ENCODE data around the gene IFT20. TPM values are rescaled to one million over a fixed set of nuclear protein-coding genes. Genes with fewer than 3 reads are reported as not detected.

IFT20 gene
- total and polyA plus RNA-seq, 10 of the 15 experiments (the other 5 are each of a cell fraction or from before 2014, with no cell fraction given): 9.4 to 38.2 (median 19.1) TPM

DNA sequence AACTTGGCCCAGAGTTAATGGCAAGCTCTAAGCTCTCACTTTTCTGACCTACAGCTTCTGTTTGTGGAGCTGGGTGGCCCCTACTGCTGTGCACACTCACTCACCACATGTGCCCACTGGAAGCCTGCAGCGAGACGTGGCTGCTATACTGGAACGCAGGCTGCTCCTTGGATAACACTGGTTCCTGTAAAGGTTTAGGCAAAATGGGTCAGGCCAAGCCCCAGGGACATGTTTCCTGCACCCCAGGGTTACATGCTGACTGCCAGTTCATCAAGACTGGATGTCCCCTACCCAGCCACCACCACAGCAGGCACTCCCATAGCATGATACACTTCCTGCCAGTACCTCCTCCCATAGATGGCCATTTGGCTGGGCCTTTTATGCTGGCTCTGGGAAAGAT lies 13.7 kb upstream of the IFT20 start:
- ATAC-seq (no peak), DNase-seq (ENCODE audit: low read depth, low spot score) (no peak), FAIRE-seq (no peak)
- Histone ChIP-seq H3K9ac (ENCODE audit: control insufficient read depth, insufficient read depth, low read length) (no peak overlapping the region), H2AFZ (ENCODE audit: control insufficient read depth, low read depth, low read length) (no peak overlapping the region), H3K9me3 (replicated peaks; ENCODE audit: control insufficient read depth, insufficient read depth, low read length) (no peaks in the 10 kb centered on the region), H3K27ac (ENCODE audit: control insufficient read depth, insufficient read depth) (no peak overlapping the region), H4K20me1 (ENCODE audit: control insufficient read depth, insufficient read depth) (no peaks in the 10 kb centered on the region), H3K4me2 (ENCODE audit: control insufficient read depth, insufficient read depth) (no peak overlapping the region), H3K36me3 (ENCODE audit: control insufficient read depth in 2 of 2, insufficient read depth in 2 of 2, low read length in 1 of 2) (peaks cover 21 to 24% of the 10 kb centered on the region in 2 experiments), H3K4me3 (no peak overlapping the region), H3K27me3 (replicated peaks in 1 of 2; ENCODE audit: control insufficient read depth in 2 of 2, insufficient read depth in 2 of 2, low read length in 1 of 2) (no peaks in the 10 kb centered on the region), H3K79me2 (ENCODE audit: control insufficient read depth, insufficient read depth, low read length) (no peaks in the 10 kb centered on the region), H3K4me1 (ENCODE audit: control insufficient read depth, insufficient read depth, low read length) (no peaks in the 10 kb centered on the region)
- intact Hi-C loops (cut with micrococcal nuclease; ENCODE audit: unreplicated experiment): no loop called here
- ChIA-PET POLR2A (interaction anchor here (1.0 kb wide), 1 partner anchor 14 kb away, joined by 3 read pairs; the partner anchor contains the start of genes IFT20 and TNFAIP1), CTCF (interaction anchor here (1.2 kb wide), 1 partner anchor 13 kb away, joined by 7 read pairs; the partner anchor contains the start of genes IFT20 and TNFAIP1), RAD21 (ENCODE audit: unreplicated experiment) (interaction anchor here (1.5 kb wide), 1 partner anchor 13 kb away, joined by 4 read pairs; the partner anchor contains the start of genes IFT20 and TNFAIP1), SMC1A (ENCODE audit: uncharacterized antibody, unreplicated experiment) (no interaction called here)
- no peak for TF ChIP-seq BMI1 (IDR thresholded peaks at IDR 0.05; ENCODE audit: borderline replicate concordance)
- TF ChIP-seq, protein P1, sequence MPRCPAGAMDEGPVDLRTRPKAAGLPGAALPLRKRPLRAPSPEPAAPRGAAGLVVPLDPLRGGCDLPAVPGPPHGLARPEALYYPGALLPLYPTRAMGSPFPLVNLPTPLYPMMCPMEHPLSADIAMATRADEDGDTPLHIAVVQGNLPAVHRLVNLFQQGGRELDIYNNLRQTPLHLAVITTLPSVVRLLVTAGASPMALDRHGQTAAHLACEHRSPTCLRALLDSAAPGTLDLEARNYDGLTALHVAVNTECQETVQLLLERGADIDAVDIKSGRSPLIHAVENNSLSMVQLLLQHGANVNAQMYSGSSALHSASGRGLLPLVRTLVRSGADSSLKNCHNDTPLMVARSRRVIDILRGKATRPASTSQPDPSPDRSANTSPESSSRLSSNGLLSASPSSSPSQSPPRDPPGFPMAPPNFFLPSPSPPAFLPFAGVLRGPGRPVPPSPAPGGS (IDR thresholded peaks at IDR 0.05; ENCODE audit: borderline replicate concordance, insufficient read depth, low read depth, low read length, poor library complexity, severe bottlenecking): no peak
- TF ChIP-seq EZH2 (IDR thresholded peaks at IDR 0.05; ENCODE audit: borderline replicate concordance, control insufficient read depth, low read depth, low read length): no peak
- no peak for TF ChIP-seq CREB1 (IDR thresholded peaks at IDR 0.05; ENCODE audit: low read depth)
- TF ChIP-seq EGR1 (IDR thresholded peaks at IDR 0.05; ENCODE audit: borderline replicate concordance in 1 of 2, low read depth in 2 of 2, low read length in 2 of 2): no peak
- no peak for TF ChIP-seq SMC3 (IDR thresholded peaks at IDR 0.05; ENCODE audit: borderline replicate concordance, low read length)
- TF ChIP-seq NFYA (IDR thresholded peaks at IDR 0.05; ENCODE audit: borderline replicate concordance, low read depth, low read length): no peak
- 78% methylated on average over 3 of the region's 3 CpGs for WGBS (ENCODE audit: insufficient coverage, insufficient replicate concordance, low lambda C conversion rate, missing lambda C conversion rate)
- in situ Hi-C loops (cut with MboI): no loop called here
- no TSS peak for BruUV-seq (replicated peaks)
